Activated CD4-positive, alpha-beta T cell treated with anti-CD3 and anti-CD28 coated beads for 36 hours (primary cell): Measurements from ENCODE around the gene ZNF625. TPM values are rescaled to one million over a fixed set of nuclear protein-coding genes. Genes with fewer than 3 reads are reported as not detected.

Experiments used
- ATAC-seq: fragments of 200-7000 bp; cut with Tn5 transposase; one replicate; pipeline ENCODE4 v1.10.0; 2021; ENCODE audit warnings: mild to moderate bottlenecking, moderate library complexity
- CTCF ChIA-PET: fragments of 350-600 bp; sonication (Branson Sonifier 250); formaldehyde crosslinking; loops from one replicate; lab custom pipeline; 2021; ENCODE audit warnings: antibody characterized with exemption; lab: Charles Lee
- POLR2A ChIA-PET: fragments of 350-600 bp; sonication (Branson Sonifier 250); formaldehyde crosslinking; loops from one replicate; lab custom pipeline; 2021; ENCODE audit warnings: antibody characterized with exemption, inconsistent platforms; lab: Charles Lee
- DNase-seq: peaks from one replicate; pipeline ENCODE4 v3.0.0-alpha.2; 2020
- H3K27ac Mint-ChIP-seq: one replicate; pipeline ENCODE4 v1.8.0; 2021; ENCODE audit warnings: mixed read lengths
- H3K27me3 Mint-ChIP-seq: one replicate; pipeline ENCODE4 v1.8.0; 2021; ENCODE audit warnings: mixed read lengths
- H3K36me3 Mint-ChIP-seq: one replicate; pipeline ENCODE4 v1.8.0; 2021; ENCODE audit warnings: low read depth, mixed read lengths
- H3K4me1 Mint-ChIP-seq: one replicate; pipeline ENCODE4 v1.8.0; 2021; ENCODE audit warnings: mixed read lengths
- H3K4me3 Mint-ChIP-seq: one replicate; pipeline ENCODE4 v1.8.0; 2021; ENCODE audit warnings: mild to moderate bottlenecking, moderate library complexity, mixed read lengths
- H3K9me3 Mint-ChIP-seq: one replicate; pipeline ENCODE4 v1.8.0; 2021; ENCODE audit warnings: low read depth, mixed read lengths
- intact Hi-C, 2 experiments: fragments of 100-400 bp; cut with DNase I in 1 of 2; cut with micrococcal nuclease in 1 of 2; formaldehyde crosslinking; loops; one replicate each; pipeline versions ENCODE4 v1.14.2 to v1.15.1; 2022 to 2024; cut with DNase I, micrococcal nuclease
- total RNA-seq, 2 experiments: library from RNA; stranded (reverse); gene quantifications; one replicate each; pipeline ENCODE4 v1.2.3, GENCODE V29; 2021

Gene ZNF625
- total RNA-seq: 1 to 10 TPM; 3.8 to 5.5 TPM

DNA sequence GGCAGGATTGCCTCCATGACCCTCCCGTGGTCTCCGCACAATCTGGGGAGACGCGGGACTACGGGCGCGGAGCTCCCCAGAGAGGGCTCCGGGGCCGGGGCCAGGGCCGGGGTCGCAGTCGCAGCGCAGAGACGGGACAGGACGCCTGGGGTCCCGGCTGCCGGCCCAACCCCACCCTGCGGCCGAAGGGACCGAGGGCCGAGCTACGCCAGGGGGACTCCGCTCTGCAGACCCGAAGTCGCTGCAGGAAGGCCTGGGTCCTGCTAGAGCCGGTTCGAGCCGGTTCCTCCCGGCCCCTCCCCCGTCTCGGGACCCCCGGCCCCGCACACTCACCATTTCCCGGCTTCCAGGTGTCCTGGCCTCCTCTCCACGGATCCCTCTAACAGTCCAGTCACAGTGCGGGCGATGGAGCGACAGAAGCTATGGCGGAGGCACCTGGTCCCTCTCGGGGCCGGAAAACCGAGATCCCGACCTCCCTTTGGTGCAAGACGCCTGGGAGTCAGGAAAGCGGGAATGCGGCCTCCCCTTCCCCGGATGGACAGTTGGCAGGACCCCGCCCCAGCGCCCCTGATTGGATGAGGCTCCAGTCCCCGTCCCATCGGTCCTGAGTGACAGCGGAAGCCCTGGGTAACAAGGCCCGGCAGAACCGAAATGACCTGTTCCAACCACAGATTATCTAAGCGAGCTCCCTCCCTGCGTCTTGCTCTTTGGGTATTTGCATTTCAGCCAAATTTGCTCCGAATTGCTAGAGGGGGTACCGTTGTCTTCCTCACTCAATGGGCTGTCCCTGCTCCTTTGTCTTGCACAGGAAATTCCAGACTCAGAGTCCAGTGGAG, at the start of gene ZNF625:
Gene ZNF625 (minus strand): TSS at position 512 of the 836 bp plus-strand sequence. CDS start 176 bp downstream, at position 336.
- Mint-ChIP-seq H3K4me3 (peak within 1 kb of the TSS; percentile 90), H3K36me3 (peaks cover 3% of the 10 kb centered on the region), H3K27me3 (no peaks in the 10 kb centered on the region), H3K4me1 (peaks cover 9% of the 10 kb centered on the region), H3K9me3 (no peaks in the 10 kb centered on the region), H3K27ac (peak within 1 kb of the TSS; percentile 82)
- ATAC-seq: peak; percentile 90
- DNase-seq: peak; percentile 73
- ChIA-PET CTCF (interaction anchor here (0.7 to 1.4 kb wide), 5 partner anchors 16 to 359 kb away, joined by 3 to 4 read pairs (median 3); partner anchors contain the start of gene ZNF20), POLR2A (interaction anchor here (0.6 kb wide), 2 partner anchors 234 to 775 kb away, joined by 4 read pairs; no protein-coding TSS in a partner anchor)
- intact Hi-C loops: no loop called here

DNA sequence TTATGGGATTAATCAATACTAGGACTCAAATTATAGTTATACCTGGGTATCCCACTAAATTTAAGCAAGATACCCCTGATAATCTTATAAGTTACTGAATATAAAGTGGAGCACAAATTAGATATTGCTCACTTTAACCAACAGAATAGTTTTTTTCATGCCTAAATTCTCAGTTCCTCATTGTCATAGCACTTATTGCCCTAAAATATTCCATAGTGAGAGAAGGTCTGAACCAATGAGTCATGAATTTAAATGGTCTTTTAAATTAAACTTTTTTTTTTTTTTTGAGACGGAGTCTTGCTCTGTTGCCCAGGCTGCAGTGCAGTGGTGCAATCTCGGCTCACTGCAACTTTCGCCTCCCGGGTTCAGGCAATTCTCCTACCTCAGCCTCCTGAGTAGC, 48.8 kb upstream of the ZNF625 start:
- CTCF ChIA-PET: no interaction called here
- peaks cover 49% of the 10 kb centered on the region for H3K36me3 Mint-ChIP-seq
- POLR2A ChIA-PET: no interaction called here
- H3K27me3 Mint-ChIP-seq: no peaks in the 10 kb centered on the region
- no peak overlapping the region for H3K27ac Mint-ChIP-seq
- ATAC-seq (no peak), DNase-seq (no peak)
- H3K4me3 Mint-ChIP-seq: no peak overlapping the region
- H3K4me1 Mint-ChIP-seq: peaks cover 11% of the 10 kb centered on the region
- peaks cover 30% of the 10 kb centered on the region for H3K9me3 Mint-ChIP-seq
- intact Hi-C loops: loop anchor here in 1 of 2 experiments (10.0 kb wide), 1 partner anchor 250 kb away; no protein-coding TSS in a partner anchor

DNA sequence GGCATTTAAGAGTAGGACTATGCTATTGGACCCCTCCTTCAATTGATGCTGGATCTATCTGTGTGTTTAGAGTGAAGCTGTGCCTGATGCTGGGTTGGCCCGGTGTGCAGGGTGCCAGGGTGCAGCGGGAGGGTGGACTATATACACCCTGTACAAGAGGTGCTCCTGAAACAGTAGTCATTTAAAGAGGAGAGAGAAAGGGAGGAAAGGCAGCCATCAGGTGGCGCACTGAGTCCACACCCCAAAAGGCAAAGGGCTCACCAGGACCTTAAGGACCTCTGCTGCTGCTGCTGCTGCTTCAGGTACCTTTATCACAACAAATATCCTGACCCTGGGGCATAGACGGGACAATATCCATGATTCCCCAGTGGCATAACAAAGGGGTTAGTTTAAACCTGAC, 45.7 kb upstream of the ZNF625 start:
- ChIA-PET POLR2A (no interaction called here), CTCF (no interaction called here)
- Mint-ChIP-seq H3K27me3 (no peaks in the 10 kb centered on the region), H3K4me3 (no peak overlapping the region), H3K36me3 (peaks cover 39% of the 10 kb centered on the region), H3K9me3 (peaks cover 22% of the 10 kb centered on the region), H3K4me1 (peaks cover 23% of the 10 kb centered on the region), H3K27ac (no peak overlapping the region)
- intact Hi-C loops: loop anchor here (1.0 to 10.0 kb wide), 3 partner anchors 145 to 470 kb away; no protein-coding TSS in a partner anchor
- peak; percentile 96 for ATAC-seq
- DNase-seq: peak; percentile 80

DNA sequence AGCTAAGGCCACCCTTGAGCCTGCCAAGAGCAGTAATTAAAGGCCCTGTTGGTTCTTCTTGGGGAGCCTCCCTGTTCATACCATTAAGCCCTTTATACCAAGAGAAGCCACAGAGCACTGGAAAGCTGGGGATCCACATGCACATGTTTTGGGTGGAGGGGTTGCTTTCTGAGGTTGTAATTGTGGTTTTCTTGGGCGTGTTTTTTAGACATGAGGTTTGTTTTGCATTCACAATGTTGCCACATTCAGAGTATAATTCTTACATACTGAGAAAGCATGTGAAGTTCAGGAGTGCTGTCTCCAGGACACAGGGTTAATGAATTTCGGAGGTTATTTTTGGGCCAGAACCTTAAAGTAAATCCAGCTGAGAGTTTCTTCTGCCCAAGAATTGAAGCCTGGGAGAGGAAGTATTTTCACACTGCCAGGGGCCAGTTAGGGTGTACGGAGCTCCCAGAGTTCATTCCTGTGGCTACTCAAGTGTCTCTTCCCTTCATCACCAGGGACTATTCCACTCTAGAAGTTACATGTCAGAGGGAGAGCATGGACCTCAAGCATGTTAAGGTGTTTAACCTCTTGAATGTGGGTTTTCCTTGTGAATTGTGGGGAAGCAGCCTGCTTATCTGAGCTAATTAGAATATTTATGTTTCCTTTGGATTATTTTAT, 43.4 kb upstream of the ZNF625 start:
- no peak overlapping the region for H3K27ac Mint-ChIP-seq
- DNase-seq (no peak), ATAC-seq (no peak)
- H3K4me3 Mint-ChIP-seq: no peak overlapping the region
- POLR2A ChIA-PET: interaction anchor here (0.7 kb wide), 1 partner anchor 165 kb away, joined by 4 read pairs; the partner anchor contains the start of gene ZNF442
- intact Hi-C loops: loop anchor here (5.0 to 10.0 kb wide), 3 partner anchors 132 to 472 kb away; partner anchors contain the start of gene ZNF563 (in 2 of the 2)
- peaks cover 33% of the 10 kb centered on the region for H3K4me1 Mint-ChIP-seq
- H3K36me3 Mint-ChIP-seq: peaks cover 44% of the 10 kb centered on the region
- CTCF ChIA-PET: interaction anchor here (0.8 kb wide), 1 partner anchor 11 kb away, joined by 4 read pairs; no protein-coding TSS in a partner anchor
- peaks cover 20% of the 10 kb centered on the region for H3K9me3 Mint-ChIP-seq
- H3K27me3 Mint-ChIP-seq: peaks cover 5% of the 10 kb centered on the region

DNA sequence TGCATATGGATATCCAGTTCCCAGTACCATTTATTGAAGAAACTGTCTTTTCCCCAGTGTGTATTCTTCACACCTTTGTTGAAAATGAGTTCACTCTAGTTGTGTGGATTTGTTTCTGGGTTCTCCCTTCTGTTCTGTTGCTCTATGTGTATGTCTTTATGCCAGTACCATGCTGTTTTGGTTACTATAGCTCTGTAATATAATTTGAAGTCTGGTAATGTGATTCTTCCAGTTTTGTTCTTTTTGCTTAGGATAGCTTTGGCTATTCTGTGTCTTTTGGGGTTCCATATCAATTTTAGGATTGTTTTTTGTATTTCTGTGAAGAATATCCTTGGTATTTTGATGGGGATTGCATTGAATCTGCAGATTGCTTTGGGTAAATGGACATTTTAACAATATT, 41.6 kb upstream of the ZNF625 start:
- POLR2A ChIA-PET: no interaction called here
- H3K4me3 Mint-ChIP-seq: no peak overlapping the region
- H3K27ac Mint-ChIP-seq: no peak overlapping the region
- CTCF ChIA-PET: interaction anchor here (1.1 kb wide), 1 partner anchor 15 kb away, joined by 3 read pairs; no protein-coding TSS in a partner anchor
- peaks cover 5% of the 10 kb centered on the region for H3K27me3 Mint-ChIP-seq
- H3K9me3 Mint-ChIP-seq: peaks cover 24% of the 10 kb centered on the region
- peaks cover 40% of the 10 kb centered on the region for H3K4me1 Mint-ChIP-seq
- intact Hi-C loops: loop anchor here (5.0 kb wide), 1 partner anchor 134 kb away; the partner anchor contains the start of gene ZNF563 (in 2 of the 2)
- no peak for ATAC-seq
- peaks cover 52% of the 10 kb centered on the region for H3K36me3 Mint-ChIP-seq
- no peak for DNase-seq

DNA sequence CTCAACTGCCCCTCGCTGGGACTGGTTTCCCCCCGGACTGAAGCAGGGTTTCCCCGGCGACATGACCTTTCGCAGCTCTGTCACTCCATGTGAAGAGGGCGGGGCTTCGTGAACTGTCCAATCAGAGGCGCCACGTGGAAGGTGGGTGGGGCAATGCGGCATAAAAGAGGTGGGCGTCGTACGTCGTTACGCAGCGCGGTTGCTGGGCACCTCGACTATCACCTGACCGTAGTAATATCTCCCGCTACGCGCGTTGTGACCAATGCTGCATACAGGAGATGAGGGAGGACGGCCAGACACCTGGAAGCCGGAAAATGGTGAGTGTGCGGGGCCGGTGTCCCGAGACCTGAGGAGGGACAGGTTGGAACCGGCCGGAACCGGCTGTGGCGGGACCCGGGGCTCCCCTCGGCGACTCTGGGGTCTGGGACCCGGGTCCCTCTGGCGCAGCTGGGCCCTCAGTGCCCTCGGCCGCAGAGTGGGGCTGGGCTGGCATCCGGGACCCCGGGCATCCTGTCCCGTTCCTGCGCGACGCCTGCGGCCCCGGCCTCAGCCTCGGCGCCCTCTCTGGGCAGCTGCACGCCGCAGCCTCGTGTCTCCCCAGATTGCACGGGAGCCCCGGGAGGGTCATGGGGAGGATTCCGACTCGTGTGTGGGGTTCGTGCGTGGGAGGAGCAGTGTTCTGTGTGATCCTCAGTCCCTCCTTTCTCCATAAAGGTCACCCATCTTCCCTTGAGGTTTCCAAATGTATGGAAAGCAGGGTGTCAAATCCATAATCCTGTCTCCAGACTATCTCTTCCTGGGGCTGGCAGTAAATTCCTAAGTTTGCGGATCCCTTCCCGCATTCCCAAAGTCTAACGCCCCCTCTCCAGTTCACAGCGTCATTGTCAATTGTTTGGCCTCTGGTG, 38.5 kb upstream of the ZNF625 start:
- intact Hi-C loops: loop anchor here (5.0 kb wide), 1 partner anchor 137 kb away; the partner anchor contains the start of gene ZNF563 (in 2 of the 2)
- peak overlapping the region; percentile 86 for H3K27ac Mint-ChIP-seq
- CTCF ChIA-PET: interaction anchor here (0.6 to 0.9 kb wide), 2 partner anchors 10 to 42 kb away, joined by 3 read pairs; no protein-coding TSS in a partner anchor

DNA sequence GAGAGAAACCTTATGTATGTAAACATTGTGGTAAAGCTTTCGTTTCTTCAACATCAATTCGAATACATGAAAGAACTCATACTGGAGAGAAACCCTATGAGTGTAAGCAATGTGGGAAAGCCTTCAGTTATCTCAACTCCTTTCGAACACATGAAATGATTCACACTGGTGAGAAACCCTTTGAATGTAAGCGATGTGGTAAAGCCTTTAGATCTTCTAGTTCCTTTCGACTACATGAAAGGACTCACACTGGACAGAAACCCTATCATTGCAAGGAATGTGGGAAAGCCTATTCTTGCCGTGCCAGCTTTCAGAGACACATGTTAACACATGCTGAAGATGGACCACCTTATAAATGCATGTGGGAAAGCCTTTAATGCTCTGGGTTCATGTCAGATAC, 31.1 kb upstream of the ZNF625 start:
- ChIA-PET POLR2A (no interaction called here), CTCF (no interaction called here)
- Mint-ChIP-seq H3K27me3 (no peaks in the 10 kb centered on the region), H3K36me3 (peaks cover 91% of the 10 kb centered on the region), H3K4me1 (peaks cover 7% of the 10 kb centered on the region), H3K9me3 (peaks cover 57% of the 10 kb centered on the region), H3K4me3 (no peak overlapping the region), H3K27ac (no peak overlapping the region)
- no peak for ATAC-seq
- intact Hi-C loops: loop anchor here in 1 of 2 experiments (5.0 kb wide), 2 partner anchors 110 to 340 kb away; no protein-coding TSS in a partner anchor
- no peak for DNase-seq

More for the DNA sequence above, 38.5 kb upstream of the ZNF625 start:
- Mint-ChIP-seq H3K9me3 (peaks cover 36% of the 10 kb centered on the region), H3K4me1 (peaks cover 33% of the 10 kb centered on the region), H3K36me3 (peaks cover 72% of the 10 kb centered on the region), H3K4me3 (peak overlapping the region; percentile 78), H3K27me3 (peaks cover 5% of the 10 kb centered on the region)
- ATAC-seq (peak; percentile 94), DNase-seq (peak; percentile 91)
- POLR2A ChIA-PET: no interaction called here

DNA sequence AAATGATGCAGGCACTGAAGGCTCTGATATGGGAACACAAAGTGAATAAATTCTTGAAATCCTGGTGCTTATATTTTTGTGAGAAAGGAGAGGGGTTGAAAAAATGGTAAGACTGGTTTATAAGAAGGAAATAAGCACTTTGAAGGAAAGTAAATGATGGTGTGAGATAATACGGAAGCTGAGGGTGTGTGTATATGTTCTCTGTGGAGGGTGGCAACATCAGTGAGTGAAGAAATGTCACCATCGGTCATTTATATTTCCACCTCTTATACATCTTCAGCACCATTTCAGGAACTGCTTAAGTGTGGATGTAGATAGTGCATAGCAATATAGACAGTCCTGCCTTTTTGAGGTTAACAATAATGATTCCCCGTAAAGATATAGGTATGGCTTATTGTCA, 23.8 kb upstream of the ZNF625 start:
- Mint-ChIP-seq H3K27me3 (no peaks in the 10 kb centered on the region), H3K4me3 (no peak overlapping the region), H3K27ac (no peak overlapping the region), H3K9me3 (peaks cover 39% of the 10 kb centered on the region), H3K36me3 (peaks cover 87% of the 10 kb centered on the region), H3K4me1 (peaks cover 13% of the 10 kb centered on the region)
- intact Hi-C loops: no loop called here
- POLR2A ChIA-PET: no interaction called here
- CTCF ChIA-PET: no interaction called here
- DNase-seq: no peak
- no peak for ATAC-seq

DNA sequence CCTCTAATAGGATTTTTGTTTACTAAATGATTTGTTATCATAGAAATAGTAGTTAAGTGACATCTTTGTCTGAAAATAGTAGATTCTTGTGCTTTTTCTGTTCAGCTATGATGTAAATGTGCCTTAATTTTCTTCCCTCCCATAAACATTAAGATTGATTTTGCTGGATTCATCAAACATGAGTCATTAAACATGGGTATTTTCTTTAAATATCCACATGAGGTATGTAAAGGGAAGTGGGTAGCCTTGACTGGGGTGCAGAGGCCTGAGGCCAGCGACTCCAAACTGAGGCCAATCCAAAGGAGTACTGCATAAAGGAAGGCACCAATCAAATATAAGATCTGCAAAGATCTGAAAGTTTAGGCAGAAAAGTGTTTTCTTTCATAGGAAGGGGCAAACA, 10.1 kb upstream of the ZNF625 start:
- DNase-seq (no peak), ATAC-seq (no peak)
- Mint-ChIP-seq H3K36me3 (peaks cover 39% of the 10 kb centered on the region), H3K4me1 (peaks cover 46% of the 10 kb centered on the region), H3K27me3 (no peaks in the 10 kb centered on the region), H3K27ac (peak overlapping the region; percentile 72), H3K4me3 (no peak overlapping the region), H3K9me3 (no peaks in the 10 kb centered on the region)
- intact Hi-C loops: no loop called here
- ChIA-PET CTCF (interaction anchor here (0.5 kb wide), 1 partner anchor 27 kb away, joined by 3 read pairs; no protein-coding TSS in a partner anchor), POLR2A (no interaction called here)

DNA sequence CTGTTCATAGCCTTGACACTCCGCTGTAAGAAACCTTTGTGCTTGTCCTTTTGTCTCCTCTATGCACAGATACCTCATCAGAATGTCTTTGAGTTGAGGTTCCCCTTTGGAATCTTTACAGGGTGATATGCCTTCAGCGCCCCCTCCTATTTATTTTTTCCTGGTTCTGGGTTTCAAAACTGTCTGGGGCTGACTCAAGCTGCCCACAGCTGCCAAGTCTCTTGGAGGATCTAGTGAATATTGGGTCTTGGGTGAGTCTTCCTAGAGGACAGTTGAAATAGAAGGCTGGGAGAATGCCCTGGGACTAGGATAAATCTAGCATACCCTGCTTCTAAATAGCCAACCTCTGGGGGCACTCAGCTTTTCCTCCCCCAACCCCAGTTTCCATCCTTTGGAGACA, 7.3 kb upstream of the ZNF625 start:
- intact Hi-C loops: loop anchor here in 1 of 2 experiments (1.0 to 5.0 kb wide), 5 partner anchors 169 to 573 kb away; partner anchors contain the start of genes GET3, ZNF442, ZNF563 and ZNF799

More for the DNA sequence above, 7.3 kb upstream of the ZNF625 start:
- Mint-ChIP-seq H3K27me3 (no peaks in the 10 kb centered on the region), H3K36me3 (peaks cover 22% of the 10 kb centered on the region), H3K27ac (peak overlapping the region; percentile 99), H3K9me3 (no peaks in the 10 kb centered on the region), H3K4me1 (peaks cover 40% of the 10 kb centered on the region), H3K4me3 (peak overlapping the region; percentile 98)
- ChIA-PET CTCF (interaction anchor here (1.5 kb wide), 1 partner anchor 23 kb away, joined by 3 read pairs; the partner anchor contains the start of gene ZNF20), POLR2A (interaction anchor here (0.6 to 1.3 kb wide), 3 partner anchors 10 to 280 kb away, joined by 3 to 4 read pairs (median 4); no protein-coding TSS in a partner anchor)
- ATAC-seq (no peak), DNase-seq (no peak)
